LNCaP clone FGC (cell line): ENCODE data around the gene MAP1LC3B.

Experiments used
- DNase-seq: peaks from one replicate; pipeline ENCODE4 v3.0.0-alpha.2; 2011; ENCODE audit warnings: low read depth
- H3K4me3 ChIP-seq: 2 replicates; pipeline ENCODE4 v1.5.1; 2011; ENCODE audit warnings: mild to moderate bottlenecking, low read depth, low read length, control low read depth
- TF ChIP-seq, protein P1 (sequence below): IDR thresholded peaks from 2 replicates; pipeline ENCODE4 v1.5.1; 2012; ENCODE audit warnings: mild to moderate bottlenecking; ENCODE audit not compliant: control insufficient read depth, insufficient read depth; ENCODE audit errors: extremely low read depth

The MAP1LC3B gene

DNA sequence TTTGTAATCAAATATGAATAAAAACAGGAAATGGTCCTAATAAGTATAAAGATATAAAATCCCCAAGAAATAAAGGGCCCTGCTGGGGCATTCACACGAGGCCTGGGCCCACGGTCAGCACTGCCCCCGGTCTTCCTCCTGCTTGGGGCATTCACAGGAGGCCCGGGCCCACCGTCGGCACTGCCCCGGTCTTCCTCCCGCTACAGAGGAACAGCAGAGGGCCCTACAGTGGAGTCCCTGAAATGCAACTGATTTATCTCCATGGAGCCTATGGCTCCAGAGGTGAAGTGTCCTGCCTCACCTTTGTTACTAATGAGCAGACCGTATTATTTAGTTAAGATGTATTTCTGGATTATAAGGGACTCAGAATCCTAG is 46.5 kb downstream of the MAP1LC3B start:
- no peak overlapping the region for H3K4me3 ChIP-seq
- no peak for DNase-seq

DNA sequence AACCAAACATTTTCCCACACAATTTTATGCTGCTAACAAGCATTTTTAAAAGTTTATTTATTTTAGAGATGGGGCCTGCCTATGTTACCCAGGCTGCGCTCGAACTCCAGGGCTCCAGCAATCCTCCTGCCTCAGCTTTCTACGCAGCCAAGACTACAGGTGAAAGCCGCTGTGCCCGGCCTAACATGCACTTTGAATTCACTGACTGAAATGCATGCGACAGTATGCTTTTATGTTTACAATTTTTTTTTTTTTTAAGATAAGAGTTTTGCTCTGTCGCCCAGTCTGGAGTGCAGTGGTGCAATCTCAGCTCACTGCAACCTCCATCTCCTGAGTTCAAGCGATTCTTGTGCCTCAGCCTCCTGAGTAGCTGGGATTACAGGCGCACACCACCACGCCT is 47.8 kb downstream of the MAP1LC3B start:
- no peak overlapping the region for H3K4me3 ChIP-seq
- TF ChIP-seq, protein P1, sequence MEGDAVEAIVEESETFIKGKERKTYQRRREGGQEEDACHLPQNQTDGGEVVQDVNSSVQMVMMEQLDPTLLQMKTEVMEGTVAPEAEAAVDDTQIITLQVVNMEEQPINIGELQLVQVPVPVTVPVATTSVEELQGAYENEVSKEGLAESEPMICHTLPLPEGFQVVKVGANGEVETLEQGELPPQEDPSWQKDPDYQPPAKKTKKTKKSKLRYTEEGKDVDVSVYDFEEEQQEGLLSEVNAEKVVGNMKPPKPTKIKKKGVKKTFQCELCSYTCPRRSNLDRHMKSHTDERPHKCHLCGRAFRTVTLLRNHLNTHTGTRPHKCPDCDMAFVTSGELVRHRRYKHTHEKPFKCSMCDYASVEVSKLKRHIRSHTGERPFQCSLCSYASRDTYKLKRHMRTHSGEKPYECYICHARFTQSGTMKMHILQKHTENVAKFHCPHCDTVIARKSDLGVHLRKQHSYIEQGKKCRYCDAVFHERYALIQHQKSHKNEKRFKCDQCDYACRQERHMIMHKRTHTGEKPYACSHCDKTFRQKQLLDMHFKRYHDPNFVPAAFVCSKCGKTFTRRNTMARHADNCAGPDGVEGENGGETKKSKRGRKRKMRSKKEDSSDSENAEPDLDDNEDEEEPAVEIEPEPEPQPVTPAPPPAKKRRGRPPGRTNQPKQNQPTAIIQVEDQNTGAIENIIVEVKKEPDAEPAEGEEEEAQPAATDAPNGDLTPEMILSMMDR, result no peak

More for the DNA sequence above, 46.5 kb downstream of the MAP1LC3B start:
- TF ChIP-seq, protein P1, result no peak

GRCh38 chr16:87441886-87442580 is 49.9 kb downstream of the MAP1LC3B start:
- no peak for DNase-seq
- no peak overlapping the region for H3K4me3 ChIP-seq

More for the DNA sequence above, 47.8 kb downstream of the MAP1LC3B start:
- DNase-seq, result no peak

DNA sequence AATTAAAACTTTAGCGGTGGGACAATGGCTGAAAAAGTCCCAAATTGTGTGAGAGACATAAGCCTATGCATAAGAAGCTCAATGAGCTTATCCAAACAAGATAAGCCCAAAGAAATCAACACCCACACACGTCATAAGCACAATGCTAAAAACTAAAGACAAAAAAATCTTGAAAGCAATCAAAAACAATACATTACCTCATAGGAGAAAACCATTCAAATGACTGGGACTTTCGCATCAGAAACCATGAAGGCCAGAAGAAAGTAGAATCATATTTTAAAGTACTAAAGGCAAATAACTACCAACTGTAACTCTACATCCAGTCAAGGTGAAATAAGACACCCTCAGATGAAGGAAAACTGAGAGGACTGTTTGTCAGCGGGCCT is 50.4 kb downstream of the MAP1LC3B start:
- no peak overlapping the region for H3K4me3 ChIP-seq
- DNase-seq, result no peak
- TF ChIP-seq, protein P1, result no peak

More at GRCh38 chr16:87441886-87442580, 49.9 kb downstream of the MAP1LC3B start:
- TF ChIP-seq, protein P1, result no peak

DNA sequence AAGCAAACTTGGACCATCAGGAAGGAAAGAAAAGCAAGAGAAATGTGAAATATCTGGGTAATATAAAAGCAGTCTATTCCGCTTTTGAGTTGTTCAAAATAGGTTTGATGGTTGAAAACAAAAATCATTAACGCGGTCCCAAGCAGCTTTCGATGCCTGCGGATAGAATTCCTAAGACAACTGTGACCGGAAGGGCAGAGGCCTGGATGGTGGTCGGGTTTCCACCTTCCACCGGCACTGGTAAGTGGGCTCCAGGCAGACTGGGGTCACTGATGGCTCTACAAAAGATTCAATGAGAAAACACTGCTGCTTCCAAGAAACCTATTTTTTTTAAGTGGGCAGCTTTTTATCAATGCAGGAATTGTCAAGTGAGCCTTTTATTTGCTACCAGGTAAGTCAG is 50.9 kb downstream of the MAP1LC3B start:
- H3K4me3 ChIP-seq, result no peak overlapping the region
- DNase-seq, result no peak
- TF ChIP-seq, protein P1, result no peak

- no peak for DNase-seq
- TF ChIP-seq, protein P1, result no peak
- no peak overlapping the region for H3K4me3 ChIP-seq
Observed at GRCh38 chr16:87443964-87444363, 51.8 kb downstream of the MAP1LC3B start.

GRCh38 chr16:87445486-87445885 is 53.4 kb downstream of the MAP1LC3B start:
- DNase-seq, result no peak
- H3K4me3 ChIP-seq, result no peak overlapping the region
- TF ChIP-seq, protein P1, result no peak
